HG03354 (cell line): Measurements from ENCODE around the gene NEURL1B.
"Not testable (repeated sequence)": the region's sequence is repeated elsewhere in the genome, so short reads cannot be mapped to it uniquely, and the experiment has no call there.

ENCODE experiments used
- ATAC-seq: cut with Tn5 transposase; IDR thresholded peaks from one replicate; pipeline ENCODE4 v1.9.1; 2021; ENCODE audit warnings: mild to moderate bottlenecking; ENCODE audit not compliant: unreplicated experiment, poor library complexity, severe bottlenecking

Gene NEURL1B

GRCh38 chr5:172647352-172648012 lies 6.4 kb downstream of the NEURL1B start:
- no peak for ATAC-seq

GRCh38 chr5:172648013-172648381 lies 6.9 kb downstream of the NEURL1B start:
- no peak for ATAC-seq

GRCh38 chr5:172648755-172649154 lies 7.7 kb downstream of the NEURL1B start:
- no peak for ATAC-seq

GRCh38 chr5:172656496-172656895 lies 15.4 kb downstream of the NEURL1B start:
- ATAC-seq, result not testable (repeated sequence)

- ATAC-seq, result not testable (repeated sequence)
Measured at GRCh38 chr5:172657524-172658233, 16.6 kb downstream of the NEURL1B start.

- ATAC-seq, result no peak
Measured at GRCh38 chr5:172658391-172658790, 17.3 kb downstream of the NEURL1B start.

GRCh38 chr5:172658961-172659501 lies 18.0 kb downstream of the NEURL1B start:
- no peak for ATAC-seq

GRCh38 chr5:172659570-172659908 lies 18.5 kb downstream of the NEURL1B start:
- ATAC-seq, result no peak

- no peak for ATAC-seq
Measured at GRCh38 chr5:172659909-172660628, 19.0 kb downstream of the NEURL1B start.

GRCh38 chr5:172660974-172661373 lies 19.9 kb downstream of the NEURL1B start:
- ATAC-seq, result no peak

- ATAC-seq, result no peak
Measured at GRCh38 chr5:172661526-172661925, 20.5 kb downstream of the NEURL1B start.

- no peak for ATAC-seq
Measured at GRCh38 chr5:172662596-172662995, 21.5 kb downstream of the NEURL1B start.

GRCh38 chr5:172664018-172664417 lies 23.0 kb downstream of the NEURL1B start:
- ATAC-seq, result no peak

GRCh38 chr5:172664681-172665541 lies 23.8 kb downstream of the NEURL1B start:
- no peak for ATAC-seq

- ATAC-seq, result no peak
Measured at GRCh38 chr5:172666251-172666650, 25.2 kb downstream of the NEURL1B start.

- ATAC-seq, result no peak
Measured at GRCh38 chr5:172667786-172668593, 26.9 kb downstream of the NEURL1B start.

- no peak for ATAC-seq
Measured at GRCh38 chr5:172668594-172669071, 27.6 kb downstream of the NEURL1B start.

- ATAC-seq, result no peak
Measured at GRCh38 chr5:172669386-172670004, 28.4 kb downstream of the NEURL1B start.
